GM21367 (cell line): Measurements from ENCODE around the gene HSFX2.
"Not testable (repeated sequence)": the region's sequence is repeated elsewhere in the genome, so short reads cannot be mapped to it uniquely, and the experiment has no call there.

Experiments used
- ATAC-seq: cut with Tn5 transposase; IDR thresholded peaks from one replicate; pipeline ENCODE4 v1.9.1; 2021; ENCODE audit not compliant: unreplicated experiment

Gene HSFX2

GRCh38 chrX:149595943-149596342, 829 bp upstream of the HSFX2 start:
- not testable (repeated sequence) for ATAC-seq

DNA sequence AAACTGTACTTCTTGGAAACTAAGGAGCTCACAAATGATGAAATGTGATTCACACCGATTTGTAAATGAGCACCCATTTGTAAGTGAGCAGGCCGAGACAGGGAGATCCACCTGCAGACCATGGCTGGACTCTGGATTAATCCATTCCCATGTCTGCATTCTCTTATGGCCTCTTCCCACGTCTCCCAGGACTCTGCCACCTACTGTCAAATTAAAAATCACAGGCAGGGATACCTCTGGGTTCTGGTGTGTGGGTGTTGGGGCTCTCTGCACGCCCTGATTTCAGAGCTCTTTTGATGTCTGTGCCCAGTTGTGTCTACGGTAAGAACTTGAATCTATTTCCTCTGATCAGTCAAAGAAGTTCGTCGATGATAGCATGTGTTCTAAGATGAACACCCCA, 4.1 kb downstream of the HSFX2 start:
- not testable (repeated sequence) for ATAC-seq

DNA sequence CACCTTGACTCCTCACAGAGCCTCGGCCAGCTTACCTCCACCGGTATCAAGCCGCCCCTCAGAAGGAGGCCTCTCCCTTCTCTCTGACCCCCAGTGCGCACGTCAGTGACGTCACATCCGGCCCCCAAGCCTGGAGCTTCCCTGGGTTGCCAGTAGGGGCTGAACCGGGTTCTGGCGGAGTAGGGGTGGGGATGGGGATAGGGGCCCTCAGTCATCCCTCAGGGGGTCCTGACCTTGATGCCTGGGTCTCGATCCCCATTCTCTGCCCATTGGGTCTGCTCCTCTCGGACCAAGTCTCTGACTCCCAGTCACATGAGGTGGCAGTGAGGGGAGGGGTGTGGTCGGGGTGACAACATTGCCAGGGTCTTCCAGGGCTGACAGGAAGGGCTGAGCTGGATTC, 7.8 kb downstream of the HSFX2 start, which contains the start of gene MAGEA9B:
Gene MAGEA9B (minus strand): TSS at position 101 of the 400 bp plus-strand sequence. CDS start 4,280 bp downstream, outside the sequence.
- not testable (repeated sequence) for ATAC-seq

DNA sequence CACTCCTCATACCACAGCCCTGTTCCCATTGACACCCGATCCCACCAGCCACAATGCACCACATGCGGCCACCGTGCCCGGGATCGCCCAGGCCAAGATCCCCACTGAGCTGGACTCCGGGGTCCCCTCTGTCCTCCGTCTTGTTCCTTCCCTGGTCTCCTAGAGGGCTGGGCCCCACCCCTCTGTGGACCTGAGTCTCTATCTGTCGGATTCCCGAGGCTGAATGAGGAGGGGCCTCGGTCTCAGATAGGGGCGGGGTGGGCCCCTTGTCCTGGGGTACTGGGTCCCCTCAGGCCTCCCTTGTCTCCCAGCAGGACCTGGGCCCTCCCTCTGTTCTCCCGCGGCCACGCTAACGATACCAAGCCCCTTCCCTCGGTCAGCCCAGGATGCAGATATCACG, 9.5 kb downstream of the HSFX2 start:
- not testable (repeated sequence) for ATAC-seq

GRCh38 chrX:149573456-149573855, 21.7 kb downstream of the HSFX2 start:
- peak; percentile 100 for ATAC-seq

DNA sequence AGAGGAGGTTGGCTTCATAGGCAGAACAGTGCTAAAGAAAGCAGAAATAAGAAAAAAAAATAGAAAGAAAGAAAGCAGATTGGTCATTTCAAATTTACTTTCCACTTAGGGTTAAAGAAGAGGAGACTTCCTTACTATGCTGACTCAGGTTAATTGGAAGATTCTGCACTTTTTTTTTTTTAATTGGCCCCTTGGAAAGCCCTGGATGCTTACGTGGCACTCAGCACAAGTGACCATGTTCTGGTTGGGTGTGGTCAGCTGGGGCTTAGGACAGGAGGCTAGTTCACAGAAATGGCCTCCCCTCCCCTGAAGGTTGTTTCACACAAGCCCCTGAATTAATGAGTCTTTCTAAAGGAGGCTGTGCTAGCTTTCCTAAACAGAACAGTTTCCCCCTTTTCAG, 22.4 kb downstream of the HSFX2 start:
- ATAC-seq = no peak

DNA sequence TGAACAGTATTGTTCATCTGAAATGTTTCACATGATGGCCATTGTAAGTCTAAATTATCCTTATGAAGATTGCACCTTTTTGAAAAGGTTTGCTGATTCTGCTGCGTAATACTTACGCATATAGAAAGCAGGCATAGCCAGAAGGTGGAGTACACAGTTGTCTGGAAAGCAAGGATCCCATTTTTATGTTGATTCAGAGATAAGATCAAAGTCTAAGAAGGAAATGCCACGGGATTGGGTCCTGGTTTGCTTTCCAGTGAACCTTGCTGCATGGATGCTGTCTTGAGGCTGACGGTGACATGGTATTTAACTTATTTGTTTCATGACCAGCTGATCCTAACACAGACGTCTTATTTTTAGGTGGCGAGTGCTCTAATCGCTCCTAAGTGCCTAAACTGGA, 23.3 kb downstream of the HSFX2 start:
- no peak for ATAC-seq

DNA sequence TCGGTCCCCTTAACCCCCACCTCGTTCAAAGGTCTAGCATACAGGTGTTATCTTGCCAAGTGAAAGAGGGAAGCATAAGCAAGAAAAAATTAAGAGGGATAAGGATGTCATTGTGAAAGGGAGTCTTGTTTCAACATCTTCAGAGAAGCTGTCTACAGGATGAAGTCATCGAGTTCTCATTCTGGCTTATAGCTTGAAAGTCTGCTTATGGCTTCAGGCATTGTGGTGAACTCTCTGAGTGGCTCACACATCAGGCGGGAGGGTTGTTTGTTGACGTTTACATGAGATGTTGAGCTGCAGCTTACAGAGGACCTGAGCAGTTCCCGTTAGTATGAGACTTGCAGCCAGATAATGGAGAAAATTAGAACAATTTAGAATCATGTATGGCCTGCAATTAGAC, 24.4 kb downstream of the HSFX2 start:
- ATAC-seq = no peak

GRCh38 chrX:149569770-149570169, 25.3 kb downstream of the HSFX2 start:
- ATAC-seq = no peak

GRCh38 chrX:149568701-149569296, 26.3 kb downstream of the HSFX2 start:
- no peak for ATAC-seq

DNA sequence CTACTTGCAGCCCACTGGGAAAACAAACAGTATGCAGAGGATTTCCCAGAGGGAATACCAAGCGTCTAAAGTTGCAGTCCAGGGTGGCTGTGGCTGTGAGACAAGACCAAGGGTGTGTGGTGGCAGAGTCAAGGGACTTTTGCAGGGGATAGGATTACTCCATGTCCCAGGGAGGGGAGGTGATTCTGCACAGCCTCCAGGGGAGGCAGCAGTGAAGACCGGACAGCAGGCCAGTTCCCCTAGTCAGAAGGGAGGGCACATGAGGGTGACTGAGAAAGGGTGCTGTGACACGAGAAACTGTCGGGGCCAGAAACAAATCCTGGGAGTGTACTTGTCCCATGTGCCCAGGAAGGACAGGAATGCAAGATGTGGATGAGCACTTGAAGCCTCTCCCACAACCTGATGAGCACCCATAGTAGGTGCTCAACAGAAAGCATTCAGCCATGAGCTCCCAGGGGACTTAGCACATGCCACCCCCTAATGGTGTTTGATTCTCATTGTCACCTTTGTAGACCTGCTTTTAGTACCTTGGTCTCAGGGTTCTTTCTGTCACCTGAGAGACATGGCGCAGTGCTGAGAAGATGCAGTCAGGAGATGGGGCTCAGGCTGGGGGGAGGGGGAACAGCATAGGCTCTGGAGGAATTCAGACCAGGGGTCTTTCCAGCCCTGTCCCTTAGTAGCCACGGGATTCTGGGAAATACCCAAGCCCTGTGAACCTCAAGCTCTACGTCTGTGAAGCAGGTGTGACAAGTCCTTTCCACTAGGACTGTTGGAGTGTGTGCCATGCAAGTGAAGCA, 27.3 kb downstream of the HSFX2 start:
- no peak for ATAC-seq

GRCh38 chrX:149563359-149563758, 31.8 kb downstream of the HSFX2 start:
- no peak for ATAC-seq

DNA sequence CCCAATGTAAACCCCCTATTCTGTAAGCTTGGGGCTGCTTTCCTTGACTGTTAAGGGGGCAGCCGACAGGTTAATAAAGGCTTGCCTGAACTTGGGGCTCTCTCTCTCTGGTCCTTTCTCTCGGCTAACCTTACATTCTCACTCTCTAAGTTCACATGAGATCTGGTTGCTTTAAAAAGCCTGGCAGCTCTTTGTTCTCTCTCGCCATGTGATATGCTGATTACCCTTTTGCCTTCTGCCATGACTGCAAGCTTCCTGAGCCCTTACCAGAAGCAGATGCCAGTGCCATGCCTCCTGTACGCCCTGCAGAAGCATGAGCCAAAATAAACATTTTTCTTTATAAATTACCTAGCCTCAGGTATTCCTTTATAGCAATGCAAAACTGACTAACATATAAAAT, 39.9 kb downstream of the HSFX2 start:
- not testable (repeated sequence) for ATAC-seq

GRCh38 chrX:149551939-149552248, 43.2 kb downstream of the HSFX2 start:
- not testable (repeated sequence) for ATAC-seq

GRCh38 chrX:149551245-149551938, 43.7 kb downstream of the HSFX2 start:
- peak; percentile 53 for ATAC-seq

- not testable (repeated sequence) for ATAC-seq
Measured at GRCh38 chrX:149550454-149550853, 44.7 kb downstream of the HSFX2 start.

DNA sequence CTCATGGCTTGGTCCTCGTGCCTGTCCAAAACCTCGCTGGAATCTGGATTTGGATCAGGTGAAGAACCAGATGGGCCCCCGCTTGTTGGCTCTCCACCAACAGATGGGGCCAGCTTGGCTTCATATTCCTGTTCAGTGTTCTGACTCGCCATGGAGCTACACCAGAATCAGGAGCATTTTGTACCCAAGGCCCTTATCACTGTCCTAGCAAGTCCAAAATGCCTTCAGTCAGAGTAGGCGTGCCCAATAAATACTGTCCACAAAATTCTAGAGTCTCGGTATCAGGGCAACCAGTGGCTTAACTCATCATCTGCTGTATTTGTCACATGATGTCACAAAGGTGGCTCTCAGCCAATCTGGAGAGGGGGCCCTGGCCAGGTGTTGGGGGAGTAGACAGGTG, 45.4 kb downstream of the HSFX2 start, which contains the start of gene HSFX3:
Gene HSFX3 (minus strand): TSS at position 224 of the 400 bp plus-strand sequence. CDS start 72 bp downstream, at position 152.
- not testable (repeated sequence) for ATAC-seq

GRCh38 chrX:149547782-149548181, 47.3 kb downstream of the HSFX2 start:
- ATAC-seq = not testable (repeated sequence)

DNA sequence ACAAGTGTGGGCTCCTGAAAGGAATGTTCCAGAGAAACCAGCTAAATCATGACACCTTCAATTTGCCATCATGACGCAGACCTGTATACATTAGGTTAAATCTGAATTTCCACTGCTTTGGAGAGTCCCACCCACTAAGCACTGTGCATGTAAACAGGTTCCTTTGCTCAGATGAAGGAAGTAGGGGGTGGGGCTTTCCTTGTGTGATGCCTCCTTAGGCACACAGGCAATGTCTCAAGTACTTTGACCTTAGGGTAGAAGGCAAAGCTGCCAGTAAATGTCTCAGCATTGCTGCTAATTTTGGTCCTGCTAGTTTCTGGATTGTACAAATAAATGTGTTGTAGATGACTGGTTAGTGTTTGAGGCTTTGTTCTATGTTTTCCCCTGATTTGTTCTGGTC, 48.2 kb downstream of the HSFX2 start:
- ATAC-seq = not testable (repeated sequence)

GRCh38 chrX:149545545-149546543, 49.3 kb downstream of the HSFX2 start:
- ATAC-seq = not testable (repeated sequence)
